MM.1S (cell line): Measurements from ENCODE around the gene PLCG2.

ENCODE experiments used
- EZH2 ChIP-seq: fragments of 300-600 bp; sonication (generic); optimal IDR thresholded peaks from 2 replicates; pipeline ENCODE3; 2017; ENCODE audit warnings: low read depth, mild to moderate bottlenecking, antibody characterized with exemption, low read length, mixed read lengths
- EZH2phosphoT487 ChIP-seq: fragments of 300-600 bp; sonication (generic); IDR thresholded peaks from 2 replicates; pipeline ENCODE4 v1.6.1; 2018; ENCODE audit warnings: antibody characterized with exemption, low read length
- TF ChIP-seq, protein P1 (sequence below): fragments of 300-600 bp; sonication (generic); IDR thresholded peaks from 2 replicates; pipeline ENCODE4 v1.5.1; 2016; ENCODE audit warnings: antibody characterized with exemption, low read length, mixed read lengths

DNA sequence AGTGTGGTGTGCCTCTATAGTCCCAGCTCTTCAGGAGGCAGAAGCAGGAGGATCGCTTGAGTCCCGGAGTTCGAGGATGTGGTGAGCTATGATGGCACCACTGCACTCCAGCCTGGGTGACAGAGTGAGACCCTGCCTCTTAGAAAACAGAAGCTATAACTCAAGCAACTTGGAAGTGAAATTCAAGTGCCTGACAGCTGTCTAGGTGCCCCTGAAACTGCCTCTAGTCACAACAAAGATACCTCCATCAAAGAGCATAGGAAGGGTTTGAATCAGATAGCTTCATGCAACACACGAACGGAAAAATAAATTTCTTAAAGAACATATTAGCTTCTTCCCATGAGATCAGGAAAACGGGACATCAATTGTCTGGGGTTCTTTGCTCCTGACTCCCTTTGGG, 860 bp upstream of the PLCG2 start:
- TF ChIP-seq, protein P1, sequence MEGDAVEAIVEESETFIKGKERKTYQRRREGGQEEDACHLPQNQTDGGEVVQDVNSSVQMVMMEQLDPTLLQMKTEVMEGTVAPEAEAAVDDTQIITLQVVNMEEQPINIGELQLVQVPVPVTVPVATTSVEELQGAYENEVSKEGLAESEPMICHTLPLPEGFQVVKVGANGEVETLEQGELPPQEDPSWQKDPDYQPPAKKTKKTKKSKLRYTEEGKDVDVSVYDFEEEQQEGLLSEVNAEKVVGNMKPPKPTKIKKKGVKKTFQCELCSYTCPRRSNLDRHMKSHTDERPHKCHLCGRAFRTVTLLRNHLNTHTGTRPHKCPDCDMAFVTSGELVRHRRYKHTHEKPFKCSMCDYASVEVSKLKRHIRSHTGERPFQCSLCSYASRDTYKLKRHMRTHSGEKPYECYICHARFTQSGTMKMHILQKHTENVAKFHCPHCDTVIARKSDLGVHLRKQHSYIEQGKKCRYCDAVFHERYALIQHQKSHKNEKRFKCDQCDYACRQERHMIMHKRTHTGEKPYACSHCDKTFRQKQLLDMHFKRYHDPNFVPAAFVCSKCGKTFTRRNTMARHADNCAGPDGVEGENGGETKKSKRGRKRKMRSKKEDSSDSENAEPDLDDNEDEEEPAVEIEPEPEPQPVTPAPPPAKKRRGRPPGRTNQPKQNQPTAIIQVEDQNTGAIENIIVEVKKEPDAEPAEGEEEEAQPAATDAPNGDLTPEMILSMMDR = no peak
- TF ChIP-seq EZH2phosphoT487 = no peak
- no peak for TF ChIP-seq EZH2
